GM11168 (cell line): ENCODE data around the gene ASB18.

Experiments
- in situ Hi-C: fragments of 300-500 bp; cut with MboI; formaldehyde crosslinking; loops from one replicate; pipeline ENCODE4 v1.12.0; 2022; ENCODE audit warnings: low sequenced_read_pairs; ENCODE audit not compliant: unreplicated experiment

Gene ASB18

DNA sequence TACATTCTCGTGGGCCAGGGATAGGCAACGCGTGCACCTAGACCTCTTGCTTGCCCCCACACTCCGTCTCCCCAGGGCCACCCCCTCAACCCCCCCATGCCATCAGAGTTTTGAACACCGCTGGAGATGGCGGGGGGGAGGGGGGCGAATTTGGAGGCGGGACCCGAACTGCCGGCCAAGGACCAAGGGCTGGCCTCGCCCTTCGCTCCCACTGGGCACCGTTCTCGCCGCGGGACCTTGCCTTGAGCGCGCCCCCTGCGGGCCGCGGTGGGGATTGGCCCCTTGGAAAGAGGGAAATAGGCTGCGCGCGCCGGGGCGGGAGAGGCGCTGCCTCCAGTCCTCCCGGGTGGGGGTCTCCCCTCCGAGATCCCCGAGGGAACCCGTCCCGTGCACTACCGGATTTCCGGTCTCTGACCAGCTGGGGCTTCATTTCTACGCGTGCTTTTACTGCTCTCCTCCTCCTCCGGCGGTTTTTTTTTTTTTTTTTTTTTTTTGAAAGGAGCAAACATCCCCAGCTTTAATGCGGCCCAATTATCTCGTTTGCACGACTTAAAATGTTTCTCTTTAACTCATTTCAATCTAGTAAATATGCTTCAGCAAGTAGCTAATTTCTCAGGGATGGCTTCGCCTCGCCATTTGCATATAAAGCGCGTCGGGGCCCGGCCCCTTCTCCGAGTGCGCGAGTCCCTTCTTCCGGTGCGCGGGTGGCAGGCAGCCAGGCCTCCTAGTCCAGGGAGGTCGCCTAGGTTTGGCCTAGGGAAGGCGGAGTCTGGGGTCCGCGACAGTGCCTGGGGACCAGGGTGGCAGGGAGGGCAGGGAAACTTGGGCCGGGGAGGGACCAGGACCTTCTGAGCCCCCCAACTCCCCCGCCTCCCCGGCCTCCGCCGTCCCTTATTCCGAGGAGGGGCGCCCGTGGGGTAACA lies 86.0 kb downstream of the ASB18 start:
- in situ Hi-C loops = no loop called here

DNA sequence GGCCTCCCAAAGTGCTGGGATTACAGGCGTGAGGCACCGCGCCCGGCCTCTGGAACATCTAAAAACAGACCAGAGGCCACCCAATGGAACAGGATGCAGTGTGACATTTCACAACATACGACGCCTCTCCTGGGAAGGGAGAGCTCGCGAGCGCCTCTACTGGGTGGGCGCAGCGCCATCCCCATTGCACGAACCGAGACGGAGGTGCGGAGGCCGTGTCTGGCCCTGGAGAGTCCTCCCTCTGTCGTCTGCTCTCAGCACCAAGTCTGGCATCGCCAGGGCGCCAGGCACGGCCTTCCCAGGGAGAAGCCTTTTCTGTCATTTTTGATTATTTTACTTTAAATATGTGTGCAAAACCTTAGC lies 86.6 kb downstream of the ASB18 start:
- in situ Hi-C loops = no loop called here

DNA sequence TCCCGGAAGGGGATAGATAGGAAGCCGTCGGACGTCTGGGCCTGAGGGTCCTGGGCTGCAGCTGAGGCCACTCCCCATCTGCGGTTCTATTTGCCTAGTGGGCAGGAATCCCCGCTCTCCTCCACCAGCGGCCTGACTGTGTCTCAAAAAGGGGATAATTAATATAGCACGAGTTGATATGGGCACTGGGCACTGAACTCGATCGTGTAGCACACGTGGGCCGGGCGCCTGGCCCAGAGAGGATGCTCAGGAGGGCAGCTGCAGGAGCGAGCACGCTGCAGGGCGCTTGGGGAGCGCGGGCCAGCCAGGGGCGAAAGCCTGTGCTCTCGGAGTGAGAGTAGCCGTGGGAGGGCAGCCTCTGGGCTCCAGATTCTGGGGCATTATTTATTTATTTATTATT lies 87.3 kb downstream of the ASB18 start:
- in situ Hi-C loops = no loop called here

DNA sequence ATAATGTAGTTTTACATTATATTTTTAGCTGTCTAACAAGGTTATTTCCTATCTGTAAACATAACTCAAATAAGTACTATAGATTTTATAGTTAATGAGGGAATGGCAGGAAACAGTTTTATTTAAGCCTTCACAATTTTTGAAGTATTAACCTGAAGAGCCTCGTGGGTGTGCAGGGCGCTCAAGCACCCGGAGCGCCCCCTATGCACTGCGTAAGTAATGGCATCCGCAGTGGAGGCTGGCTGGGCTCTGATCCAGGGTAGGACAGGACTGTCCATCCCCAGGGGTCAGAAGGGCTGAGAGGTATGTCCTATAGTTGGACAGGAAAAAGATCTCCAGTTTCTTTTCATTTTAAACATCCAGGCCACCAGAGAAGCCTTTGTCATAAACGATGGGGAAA lies 87.8 kb downstream of the ASB18 start:
- in situ Hi-C loops = no loop called here

DNA sequence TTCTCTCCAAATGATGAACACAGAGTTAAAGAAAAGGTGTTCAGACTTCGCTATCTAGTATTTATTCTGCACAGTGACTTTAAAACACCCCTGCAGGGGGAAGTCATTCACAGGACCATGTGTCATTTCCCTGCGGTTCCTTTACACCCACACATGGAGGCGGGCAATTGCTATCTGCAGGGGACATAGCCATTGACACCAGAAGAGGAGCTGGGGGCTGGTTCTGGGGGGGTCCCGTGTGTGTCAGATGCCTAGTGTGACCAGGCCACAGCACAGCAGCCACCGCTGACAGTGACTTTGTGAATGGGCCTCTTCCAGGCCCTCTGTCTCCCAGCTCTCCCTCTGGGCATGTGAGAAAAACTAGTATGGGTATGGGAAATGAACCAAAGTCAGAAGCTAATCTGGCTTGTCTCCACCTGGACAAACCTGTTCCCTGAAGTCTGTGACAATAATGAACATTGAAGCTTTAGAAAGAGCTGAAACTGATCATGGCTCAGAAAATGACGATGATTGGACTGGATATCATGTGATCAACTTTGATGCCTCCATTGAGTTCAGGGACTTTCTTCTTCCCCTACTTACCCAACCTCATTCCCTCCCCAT lies 88.6 kb downstream of the ASB18 start:
- in situ Hi-C loops = no loop called here

DNA sequence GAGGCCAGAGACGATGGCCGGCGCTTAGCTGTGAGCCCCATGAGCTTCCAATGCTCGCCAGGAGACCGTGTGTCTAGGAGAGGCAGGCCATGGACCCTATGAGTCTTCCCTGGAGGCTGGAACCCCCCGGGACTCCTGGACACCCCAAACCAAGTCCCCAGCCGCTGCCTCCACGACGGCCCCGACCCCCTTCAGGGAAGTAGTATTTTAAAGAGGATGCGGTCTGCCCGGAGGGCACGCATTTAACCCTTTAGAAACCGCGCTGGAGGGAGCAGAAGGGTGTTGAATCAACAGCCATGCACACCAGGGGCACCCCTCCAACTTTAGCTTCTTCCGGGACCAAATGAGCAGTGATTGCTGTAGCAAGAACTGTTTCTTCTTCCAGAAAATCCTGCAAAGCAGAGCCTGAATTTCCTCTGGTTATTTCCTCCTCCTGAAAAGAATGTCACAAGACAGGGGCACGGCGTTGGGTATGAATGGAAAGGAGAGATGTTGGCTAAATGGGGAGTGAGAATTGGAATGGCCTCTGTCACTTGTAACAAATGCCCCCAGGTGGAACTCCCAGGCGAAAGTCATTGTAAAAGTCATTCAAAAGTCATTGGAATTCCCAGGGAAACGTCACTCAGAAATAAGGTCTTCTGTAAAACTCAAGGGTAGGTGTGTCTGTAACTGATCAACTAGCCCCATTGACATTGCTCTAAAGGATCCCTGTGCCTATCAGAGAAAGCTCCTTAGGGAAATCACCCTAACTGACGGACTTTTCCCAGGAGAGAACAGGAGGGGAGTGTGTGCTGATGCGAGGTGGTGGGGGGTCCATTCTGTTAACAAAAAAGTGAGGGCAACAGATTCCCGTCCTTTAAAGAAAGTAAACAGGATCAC lies 90.2 kb downstream of the ASB18 start:
- in situ Hi-C loops = no loop called here

DNA sequence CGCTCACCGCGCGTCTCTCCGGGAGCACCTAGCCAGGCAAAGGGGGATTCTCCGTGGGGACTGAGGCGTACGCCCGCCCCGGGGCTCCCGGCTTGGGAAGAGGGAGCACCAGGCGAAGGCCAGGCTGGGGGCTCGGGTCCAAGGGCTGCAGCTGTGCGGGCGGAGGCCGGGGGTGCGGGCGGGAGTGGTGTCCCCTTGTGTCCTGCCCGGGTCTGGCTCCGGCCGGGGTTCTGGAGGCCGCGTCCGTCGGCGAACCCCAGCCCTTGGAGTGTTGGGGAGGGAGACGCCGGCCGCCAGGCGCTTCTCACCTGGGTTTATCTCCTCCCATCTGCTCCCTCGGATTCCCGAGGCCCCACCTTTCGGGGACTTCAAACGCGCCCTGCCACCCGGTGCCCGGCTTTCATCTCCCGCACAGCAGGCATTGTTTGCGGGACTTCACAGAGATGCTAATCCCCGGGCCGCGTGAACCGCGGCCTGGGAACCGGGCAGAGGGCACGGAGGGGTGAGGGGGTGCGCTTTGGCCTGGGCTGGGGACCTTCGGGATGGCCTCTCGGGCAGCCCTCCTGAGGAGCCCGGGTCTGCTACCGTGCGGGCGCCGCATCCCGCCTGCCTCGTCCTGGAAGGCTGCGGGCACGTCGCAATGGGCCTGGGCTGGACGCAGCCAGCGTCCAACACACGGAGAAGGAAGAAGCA lies 91.0 kb downstream of the ASB18 start:
- in situ Hi-C loops = no loop called here

DNA sequence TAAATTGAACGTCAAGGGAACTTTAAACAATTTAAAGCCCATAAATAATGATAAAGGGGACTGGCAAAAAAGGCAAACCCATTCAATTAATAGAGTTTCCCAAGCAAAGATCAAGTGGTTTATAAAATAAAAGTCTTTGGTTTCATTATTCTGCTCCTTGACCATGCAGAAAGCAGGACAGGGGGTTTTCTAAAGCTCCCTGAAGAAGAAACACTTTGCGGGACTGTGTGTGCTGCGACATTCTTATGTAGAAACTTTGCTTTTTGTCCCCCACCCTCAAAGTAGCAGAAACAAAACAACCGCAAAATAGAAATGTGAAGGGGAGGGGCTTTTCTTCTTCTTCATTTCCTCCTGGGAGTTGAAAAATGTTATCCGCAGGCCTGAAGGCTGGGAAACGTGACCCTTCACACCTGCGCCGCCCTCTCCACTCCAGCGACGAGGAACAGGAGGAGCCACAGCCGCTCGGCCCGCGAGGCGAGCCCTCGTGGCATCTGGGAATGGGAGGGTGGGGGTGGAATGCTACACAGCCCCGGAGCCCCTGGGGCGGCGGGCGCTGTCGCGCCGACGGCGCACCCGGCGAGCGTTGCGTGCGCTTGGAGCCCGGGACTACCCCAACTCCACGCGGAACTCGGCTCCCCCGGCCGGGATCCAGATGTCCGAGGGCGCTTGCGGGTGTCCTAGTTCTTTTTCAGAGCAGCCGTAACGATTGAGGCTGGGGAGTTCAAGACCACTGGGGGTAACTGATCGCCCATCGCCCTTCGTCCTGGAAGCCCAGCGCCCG lies 91.8 kb downstream of the ASB18 start:
- in situ Hi-C loops = no loop called here

DNA sequence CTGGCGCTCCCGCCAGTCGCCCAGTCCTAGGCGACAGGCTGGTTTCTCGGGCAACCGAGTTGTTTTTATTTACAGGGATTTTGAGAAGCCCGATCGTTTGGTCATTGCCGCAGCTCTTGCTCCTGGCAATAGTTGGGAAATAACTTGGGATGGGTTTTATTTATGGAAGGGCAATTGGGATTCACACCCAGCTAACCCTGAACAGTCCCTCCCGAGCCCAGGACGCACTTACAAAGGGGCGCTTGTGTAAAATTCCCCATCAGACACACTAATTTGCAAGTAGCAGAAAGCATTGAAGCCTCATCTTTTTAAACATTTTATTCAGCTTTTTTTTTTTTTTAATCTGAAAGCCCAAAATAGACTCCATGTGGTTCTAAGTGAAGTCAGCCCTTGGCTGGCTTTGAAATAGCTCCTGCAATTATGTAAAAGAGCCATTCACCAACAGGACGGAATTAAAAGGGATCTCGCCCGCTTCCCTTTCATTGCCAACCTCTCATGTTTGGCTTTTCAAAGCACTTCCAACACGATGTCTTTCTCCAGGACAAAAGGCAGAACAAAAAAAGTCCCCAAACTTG lies 92.4 kb downstream of the ASB18 start:
- in situ Hi-C loops = no loop called here

DNA sequence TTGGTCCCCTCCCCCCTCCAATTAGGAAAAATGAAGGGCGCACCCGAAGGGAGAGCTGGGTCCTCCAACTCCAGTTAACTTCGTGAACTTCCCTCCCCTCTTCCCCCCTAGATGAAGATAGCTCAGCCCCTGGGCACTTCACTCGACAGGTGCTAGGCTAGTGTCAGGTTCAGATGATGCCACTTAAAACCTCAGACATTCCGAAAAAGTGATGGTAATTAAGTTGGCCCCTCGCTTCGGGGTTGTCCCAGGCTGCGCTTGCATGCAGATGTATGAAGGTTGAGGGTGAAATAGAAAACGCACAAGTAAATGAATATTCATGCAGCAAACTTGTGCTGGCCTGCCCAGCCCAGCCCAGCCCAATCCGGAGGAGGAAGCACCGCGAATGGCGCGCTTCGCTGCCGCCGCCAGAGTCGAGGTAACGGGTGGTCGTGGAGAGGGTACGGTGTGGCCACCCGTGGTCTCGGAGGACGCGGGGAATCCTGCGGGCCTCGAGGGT lies 93.0 kb downstream of the ASB18 start:
- in situ Hi-C loops = no loop called here

DNA sequence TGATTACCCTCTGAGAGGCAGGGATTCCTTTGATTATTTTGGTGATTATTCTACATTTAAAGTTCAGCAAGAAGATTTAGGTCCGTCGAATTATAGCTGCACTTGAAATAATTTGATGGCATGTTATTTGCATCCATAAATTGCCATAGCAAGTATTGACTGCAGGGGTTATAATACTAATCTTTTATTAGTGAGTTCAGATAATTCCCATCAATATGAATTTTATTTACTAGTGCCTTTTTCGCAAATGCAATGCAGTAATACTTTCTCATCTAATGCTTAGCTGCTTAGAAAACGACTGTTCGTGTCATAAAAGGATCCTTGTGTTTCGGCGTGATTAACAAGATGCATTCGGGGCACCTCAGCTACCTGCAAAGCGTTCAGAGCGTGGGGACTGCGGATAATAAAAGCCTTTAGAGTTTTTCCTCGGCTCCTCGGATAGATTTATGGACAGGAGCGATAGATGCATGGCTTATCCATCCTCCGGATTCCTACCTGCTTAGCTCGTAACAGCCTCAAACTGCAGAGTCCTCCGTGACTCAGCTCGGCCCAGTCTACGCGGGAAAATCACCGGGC lies 93.5 kb downstream of the ASB18 start:
- in situ Hi-C loops = no loop called here

DNA sequence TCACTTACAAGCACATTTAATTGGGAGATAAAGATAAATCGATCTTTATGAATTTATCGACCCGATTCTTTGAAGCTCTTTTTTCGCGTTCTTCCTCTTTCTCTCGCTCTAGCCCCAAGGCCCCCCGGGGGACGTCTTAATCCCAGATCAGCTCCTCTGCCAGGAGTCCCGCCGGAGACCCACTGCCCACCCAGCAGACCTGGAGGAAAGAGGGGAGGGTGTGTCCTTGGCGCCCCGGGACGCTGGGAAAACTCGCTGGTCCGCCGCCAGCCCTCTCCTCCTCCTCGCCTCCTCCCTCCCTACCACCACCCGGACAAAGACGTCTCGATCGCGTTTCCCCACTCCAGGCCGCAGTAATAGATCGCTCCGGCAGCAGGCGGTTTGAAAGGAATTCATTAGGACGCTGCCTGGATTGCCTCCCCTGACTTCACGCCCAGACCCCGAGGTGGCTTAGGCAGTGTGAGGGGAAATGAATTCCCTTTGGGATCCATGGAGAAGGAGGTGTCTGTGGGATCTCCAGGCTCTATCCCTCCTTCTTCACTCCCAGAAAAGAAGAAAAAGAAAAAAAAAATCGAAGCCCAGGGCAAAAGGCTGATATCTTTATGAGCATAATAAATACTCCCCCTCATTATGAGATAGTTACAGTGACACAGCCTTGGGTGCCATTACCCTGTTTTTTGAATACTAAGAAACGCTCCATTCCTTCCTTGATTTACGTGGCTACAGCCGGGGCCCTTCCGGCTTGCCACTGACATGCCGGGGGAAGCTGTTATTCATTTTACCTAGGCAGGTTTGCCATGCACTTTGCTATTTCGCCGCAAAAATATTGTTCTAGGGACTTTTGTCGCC lies 94.2 kb downstream of the ASB18 start:
- in situ Hi-C loops = no loop called here

DNA sequence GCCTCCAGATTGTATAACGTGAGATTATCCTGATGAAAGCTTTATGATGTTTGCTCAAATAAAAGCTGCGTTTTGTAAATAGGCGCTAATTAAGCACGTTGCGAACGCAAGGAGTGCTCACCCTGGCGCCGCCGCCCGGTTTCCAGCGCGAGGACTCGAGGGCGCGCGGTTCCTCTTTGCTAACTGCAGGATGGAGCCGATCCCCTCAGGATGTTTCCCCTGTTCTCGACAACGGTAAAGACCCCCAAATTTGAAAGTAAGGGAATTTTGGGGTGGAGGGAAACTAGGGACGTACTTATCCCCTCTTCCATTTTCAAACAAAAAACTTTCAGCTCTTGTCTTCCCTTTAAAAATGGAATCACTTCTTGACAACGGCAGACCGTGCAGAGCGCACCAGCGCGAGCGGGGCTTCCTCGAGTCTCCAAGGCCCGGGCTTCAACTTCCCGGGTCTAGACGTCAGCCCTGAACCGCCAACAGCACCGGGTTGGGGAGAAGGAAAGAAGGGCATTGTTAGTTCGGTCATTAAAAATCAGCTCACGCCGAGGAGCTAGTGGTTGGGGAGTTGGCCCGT lies 95.0 kb downstream of the ASB18 start:
- in situ Hi-C loops = no loop called here

DNA sequence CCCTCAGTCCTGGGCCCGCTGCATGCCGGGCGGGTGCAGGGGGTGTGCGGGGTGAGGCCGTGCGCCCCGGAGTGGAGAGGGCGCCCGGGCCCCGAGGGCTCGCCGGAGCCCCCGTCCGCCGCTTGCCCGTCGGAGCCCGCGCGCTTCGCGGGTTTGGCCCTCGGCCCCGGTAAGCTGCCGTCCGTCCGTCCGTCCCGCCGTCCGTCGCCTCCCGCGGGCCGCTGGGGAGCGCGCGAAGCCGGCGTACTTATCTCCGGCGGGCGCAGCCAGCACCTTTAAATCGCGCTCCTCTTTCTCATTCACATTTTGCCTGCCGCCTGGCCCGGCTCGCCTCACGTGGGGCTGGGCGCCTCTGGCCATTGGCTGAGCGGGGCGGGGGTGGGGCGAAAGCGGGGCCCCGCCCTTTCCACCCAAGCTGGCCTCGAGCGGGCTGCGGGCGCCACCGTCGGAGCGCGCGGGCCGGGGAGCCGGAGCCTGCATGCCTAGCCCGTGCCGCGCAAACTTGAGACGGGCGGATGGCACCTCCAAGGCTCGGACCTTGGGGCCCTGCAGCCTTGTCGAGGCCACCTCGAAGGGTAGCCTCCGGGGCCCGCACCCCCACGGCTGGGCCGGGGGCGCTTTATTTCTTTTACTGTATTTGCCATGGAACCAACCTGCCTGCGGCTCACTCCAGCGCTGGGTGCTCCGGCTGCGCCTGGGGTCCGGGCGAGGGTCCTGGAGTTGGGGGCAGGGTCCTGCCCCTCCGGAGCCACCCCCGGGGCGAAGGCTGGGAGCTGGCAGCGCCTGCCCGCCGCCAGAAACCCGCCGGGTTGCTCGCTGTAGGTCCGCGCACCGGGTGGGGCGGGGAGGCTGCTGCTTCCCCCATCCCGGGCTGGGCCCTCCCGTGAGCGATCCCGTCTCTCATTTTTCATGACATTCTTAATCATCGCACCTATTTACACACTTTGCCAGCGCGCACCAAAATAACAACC lies 95.8 kb downstream of the ASB18 start, which contains the start of gene GBX2:
GBX2 (minus strand) TSS at position 277 of the 971 bp plus-strand sequence. CDS start 415 bp downstream, outside the sequence.
- in situ Hi-C loops = no loop called here

DNA sequence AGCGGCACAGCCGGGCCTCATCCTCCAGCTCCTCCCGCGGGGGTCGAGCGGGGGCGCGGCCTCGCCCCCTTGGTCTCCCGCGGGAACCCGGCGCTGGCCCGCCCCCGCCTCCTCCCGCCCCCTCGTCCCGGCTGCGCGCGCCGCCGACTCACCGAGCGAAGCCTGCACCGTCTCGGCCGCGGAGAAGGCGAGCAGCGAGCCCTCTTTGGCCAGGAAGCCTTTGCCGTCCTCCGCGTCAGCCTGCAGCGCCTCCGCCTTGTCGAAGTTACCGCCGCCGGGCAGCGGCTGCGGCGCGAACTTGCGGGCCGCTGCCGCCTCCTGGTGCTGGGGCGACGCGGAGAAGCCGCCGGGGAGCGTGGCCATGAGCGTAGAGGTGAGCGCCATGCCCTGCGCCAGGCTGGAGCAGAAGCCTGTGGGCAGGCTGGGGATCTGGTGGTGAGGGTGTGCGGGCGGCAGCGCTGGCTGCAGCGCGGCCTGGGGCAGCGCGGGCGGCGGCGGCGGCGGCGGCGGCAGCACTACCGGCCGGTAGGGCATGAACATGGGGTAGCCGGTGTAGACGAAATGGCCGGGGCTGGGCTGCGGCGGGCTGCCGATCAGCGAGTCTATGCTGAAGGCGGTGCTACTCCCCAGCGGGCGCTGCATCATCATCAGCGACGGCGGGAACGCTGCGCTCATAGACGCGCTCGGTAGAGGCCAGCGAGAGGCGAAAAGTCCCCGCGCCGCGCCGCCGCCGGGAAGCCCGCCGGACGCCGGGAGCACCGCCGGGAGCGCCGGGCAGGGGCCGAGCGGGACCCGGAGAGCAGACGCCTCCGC lies 96.7 kb downstream of the ASB18 start:
- in situ Hi-C loops = no loop called here
